Endothelial cell of umbilical vein (primary cell): Measurements from ENCODE around the gene PLXNA4. TPM values are rescaled to one million over a fixed set of nuclear protein-coding genes. Genes with fewer than 3 reads are reported as not detected.

Experiments used
- BruUV-seq: library from RNA; stranded (reverse); fragments of 400-500 nt; replicated peaks from 2 replicates; lab custom pipeline; 2021; lab: Mats Ljungman, UMichigan
- CTCF ChIA-PET: fragments of 300-600, 350-600 bp; sonication (Branson Sonifier 250); formaldehyde crosslinking; loops from one replicate; lab custom pipeline; 2021; ENCODE audit warnings: antibody characterized with exemption, inconsistent platforms; lab: Charles Lee
- POLR2A ChIA-PET: fragments of 300-600, 350-600 bp; sonication (Branson Sonifier 250); formaldehyde crosslinking; loops from one replicate; lab custom pipeline; 2021; ENCODE audit warnings: antibody characterized with exemption, inconsistent platforms; lab: Charles Lee
- DNase-seq: peaks from one replicate; pipeline ENCODE4 v3.0.0-alpha.2; 2011; ENCODE audit warnings: low read depth, low spot score
- FAIRE-seq: peaks from 2 replicates; lab custom pipeline; 2011; peaks lifted over from hg19 to GRCh38; lab: Jason Lieb, UNC
- H2AFZ ChIP-seq: 2 replicates; pipeline ENCODE4 v1.6.0; 2012; ENCODE audit warnings: low read depth, low read length, control low read depth, inconsistent platforms
- H3K27ac ChIP-seq: 2 replicates; pipeline ENCODE4 v1.5.1; 2011; ENCODE audit warnings: low read depth, mild to moderate bottlenecking, control low read depth, low read length, moderate library complexity; ENCODE audit not compliant: insufficient read depth
- H3K27me3 ChIP-seq, 2 experiments: 2 replicates each; pipeline versions ENCODE4 v1.6.0 to v1.6.1; 2011; ENCODE audit warnings: low read length in 2 of 2, mixed read lengths in 1 of 2; ENCODE audit not compliant: control insufficient read depth in 2 of 2, insufficient read depth in 2 of 2
- H3K36me3 ChIP-seq, 2 experiments: 2 replicates in 1 of 2; 3 replicates in 1 of 2; pipeline ENCODE4 v1.5.1; 2011; ENCODE audit warnings: low read length in 2 of 2, mild to moderate bottlenecking in 1 of 2, moderate library complexity in 1 of 2; ENCODE audit not compliant: control insufficient read depth in 2 of 2, insufficient read depth in 2 of 2; ENCODE audit errors: extremely low read depth in 1 of 2
- H3K4me1 ChIP-seq: 3 replicates; pipeline ENCODE4 v1.5.1; 2011; ENCODE audit warnings: mild to moderate bottlenecking, low read length; ENCODE audit not compliant: control insufficient read depth, insufficient read depth; ENCODE audit errors: extremely low read depth
- H3K4me2 ChIP-seq: 2 replicates; pipeline ENCODE4 v1.6.1; 2011; ENCODE audit warnings: low read length, control low read depth, mixed read lengths; ENCODE audit not compliant: insufficient read depth
- H3K4me3 ChIP-seq, 3 experiments: fragments of 200-600 bp in 1 of 3; sonication (generic), shearing (Covaris generic) in 1 of 3; replicated peaks in 1 of 3; 2 replicates each; pipeline ENCODE4 v1.5.1; 2011 to 2016; ENCODE audit warnings: control low read depth in 3 of 3, low read length in 3 of 3, mild to moderate bottlenecking in 2 of 3, inconsistent platforms in 1 of 3, low read depth in 1 of 3, moderate library complexity in 1 of 3; ENCODE audit not compliant: insufficient read depth in 1 of 3
- H3K79me2 ChIP-seq: 2 replicates; pipeline ENCODE4 v1.6.0; 2012; ENCODE audit warnings: low read length, inconsistent platforms; ENCODE audit not compliant: control insufficient read depth, insufficient read depth
- H3K9ac ChIP-seq: replicated peaks from 2 replicates; pipeline ENCODE3; 2011; ENCODE audit warnings: low read length, control low read depth; ENCODE audit not compliant: insufficient read depth; ENCODE audit errors: extremely low read depth
- H3K9me1 ChIP-seq: replicated peaks from 3 replicates; pipeline ENCODE4 v1.6.0; 2011; ENCODE audit warnings: mild to moderate bottlenecking, low read length; ENCODE audit not compliant: control insufficient read depth, insufficient read depth; ENCODE audit errors: extremely low read depth
- H3K9me3 ChIP-seq: replicated peaks from 2 replicates; pipeline ENCODE4 v1.5.1; 2012; ENCODE audit warnings: low read length, inconsistent platforms; ENCODE audit not compliant: control insufficient read depth, insufficient read depth
- H4K20me1 ChIP-seq: replicated peaks from 2 replicates; pipeline ENCODE3; 2011; ENCODE audit warnings: mild to moderate bottlenecking, low read length; ENCODE audit not compliant: control insufficient read depth, insufficient read depth; ENCODE audit errors: extremely low read depth
- EZH2 ChIP-seq: IDR thresholded peaks from 2 replicates; pipeline ENCODE4 v1.6.1; 2012; ENCODE audit warnings: borderline replicate concordance, low read depth, mild to moderate bottlenecking, moderate library complexity, low read length, inconsistent platforms; ENCODE audit not compliant: severe bottlenecking
- FOS ChIP-seq: IDR thresholded peaks from 2 replicates; pipeline ENCODE4 v1.6.1; 2011; ENCODE audit warnings: mild to moderate bottlenecking, low read length, moderate library complexity, borderline replicate concordance; ENCODE audit not compliant: insufficient read depth
- GATA2 ChIP-seq: IDR thresholded peaks from 2 replicates; pipeline ENCODE4 v1.7.0; 2011; ENCODE audit warnings: low read depth, mild to moderate bottlenecking, moderate library complexity, mixed read lengths, low read length; ENCODE audit not compliant: insufficient read length, insufficient read depth
- JUN ChIP-seq: IDR thresholded peaks from 2 replicates; pipeline ENCODE4 v1.6.1; 2011; ENCODE audit warnings: borderline replicate concordance, low read depth; ENCODE audit not compliant: insufficient read length, insufficient read depth
- MYC ChIP-seq: IDR thresholded peaks from one replicate; pipeline ENCODE4 v1.6.1; 2011; ENCODE audit warnings: mild to moderate bottlenecking, low read depth, low read length
- POLR2A ChIP-seq: IDR thresholded peaks from 2 replicates; pipeline ENCODE4 v1.6.1; 2012; ENCODE audit warnings: low read depth, mild to moderate bottlenecking, control low read depth, low read length
- POLR2AphosphoS5 ChIP-seq: IDR thresholded peaks from 2 replicates; pipeline ENCODE4 v1.6.1; 2012; ENCODE audit warnings: low read depth, mild to moderate bottlenecking, control low read depth, low read length, moderate library complexity; ENCODE audit not compliant: insufficient read depth
- dilution Hi-C: fragments of 300-500 bp; cut with MboI; formaldehyde crosslinking; loops from one replicate; pipeline ENCODE4 v1.15.0; 2019; ENCODE audit warnings: low sequenced_read_pairs; ENCODE audit not compliant: extremely low pct_ligation_motif_present
- intact Hi-C: fragments of 100-400 bp; cut with micrococcal nuclease; formaldehyde crosslinking; loops from one replicate; pipeline ENCODE4 v1.10.0; 2022
- polyA plus RNA-seq, 4 experiments: library from polyadenylated mRNA; depleted of rRNA in 3 of 4; stranded (reverse) in 3 of 4; unstranded in 1 of 4; fragments of >200 nt; gene quantifications; 2 replicates each; pipeline versions ENCODE4 v1.2.1 to v1.2.3, GENCODE V29; 2011 to 2012; ENCODE audit warnings: missing spikeins in 1 of 4
- total RNA-seq: library from RNA; stranded (reverse); gene quantifications from 2 replicates; pipeline ENCODE4 v1.2.3, GENCODE V29; 2021
- TF ChIP-seq, protein P1 (sequence below): IDR thresholded peaks from 2 replicates; pipeline ENCODE4 v1.6.1; 2011; ENCODE audit not compliant: insufficient read depth, insufficient read length
- TF ChIP-seq, protein P2 (sequence below), 2 donors: IDR thresholded peaks; 1 replicate in 1 of 2; 2 replicates in 1 of 2; pipeline ENCODE4 v1.5.1; 2011; ENCODE audit warnings: low read length in 2 of 2, mild to moderate bottlenecking in 2 of 2, moderate library complexity in 2 of 2, control low read depth in 1 of 2, inconsistent platforms in 1 of 2, low read depth in 1 of 2; ENCODE audit not compliant: insufficient read depth in 1 of 2; ENCODE audit errors: extremely low read depth in 1 of 2

The PLXNA4 gene
- total and polyA plus RNA-seq, 2 donors (not counting 3 experiments of a cell fraction or from before 2014, with no cell fraction given): 12.1 to 20.4 TPM

DNA sequence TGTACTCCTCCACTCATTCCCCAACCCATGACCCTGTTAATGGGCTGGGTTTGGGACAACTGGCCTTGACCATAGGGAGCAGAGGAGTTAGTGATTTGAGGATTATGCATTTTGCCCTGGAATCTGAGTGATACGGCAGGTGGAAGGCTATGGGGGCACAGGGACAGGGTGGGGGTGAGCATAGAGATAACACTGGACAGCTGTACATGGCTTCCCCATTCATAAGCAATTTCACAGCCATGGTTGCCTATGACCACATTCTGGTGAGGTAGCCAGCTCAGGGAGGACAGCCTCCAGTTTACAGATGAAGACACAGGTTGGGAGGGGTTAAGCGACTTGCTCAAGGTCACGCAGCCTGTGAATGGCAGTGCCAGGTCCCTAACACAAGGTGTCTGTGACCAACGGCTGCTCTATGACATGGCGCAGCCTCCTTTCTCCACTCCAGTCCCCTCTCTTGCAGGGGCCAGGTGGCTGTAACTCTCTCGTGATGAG is 319.5 kb downstream of the PLXNA4 start:
- peaks cover 11% of the 10 kb centered on the region for H3K4me1 ChIP-seq
- no peaks in the 10 kb centered on the region for H3K27me3 ChIP-seq
- dilution Hi-C loops (no loop called here), intact Hi-C loops (loop anchor here (5.0 kb wide), 1 partner anchor 309 kb away; no protein-coding TSS in a partner anchor)
- no peak overlapping the region for H2AFZ ChIP-seq
- H3K36me3 ChIP-seq: no peaks in the 10 kb centered on the region
- no TSS peak for BruUV-seq
- no peak overlapping the region for H3K27ac ChIP-seq
- H3K79me2 ChIP-seq: no peaks in the 10 kb centered on the region
- DNase-seq (no peak), FAIRE-seq (no peak)
- no peaks in the 10 kb centered on the region for H3K9me3 ChIP-seq
- TF ChIP-seq POLR2A: no peak
- no peak for TF ChIP-seq POLR2AphosphoS5
- no peak for TF ChIP-seq JUN
- TF ChIP-seq, protein P1, sequence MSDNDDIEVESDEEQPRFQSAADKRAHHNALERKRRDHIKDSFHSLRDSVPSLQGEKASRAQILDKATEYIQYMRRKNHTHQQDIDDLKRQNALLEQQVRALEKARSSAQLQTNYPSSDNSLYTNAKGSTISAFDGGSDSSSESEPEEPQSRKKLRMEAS: no peak
- TF ChIP-seq MYC: no peak
- TF ChIP-seq EZH2: no peak
- TF ChIP-seq FOS: no peak
- no peak for TF ChIP-seq GATA2
- TF ChIP-seq, protein P2, sequence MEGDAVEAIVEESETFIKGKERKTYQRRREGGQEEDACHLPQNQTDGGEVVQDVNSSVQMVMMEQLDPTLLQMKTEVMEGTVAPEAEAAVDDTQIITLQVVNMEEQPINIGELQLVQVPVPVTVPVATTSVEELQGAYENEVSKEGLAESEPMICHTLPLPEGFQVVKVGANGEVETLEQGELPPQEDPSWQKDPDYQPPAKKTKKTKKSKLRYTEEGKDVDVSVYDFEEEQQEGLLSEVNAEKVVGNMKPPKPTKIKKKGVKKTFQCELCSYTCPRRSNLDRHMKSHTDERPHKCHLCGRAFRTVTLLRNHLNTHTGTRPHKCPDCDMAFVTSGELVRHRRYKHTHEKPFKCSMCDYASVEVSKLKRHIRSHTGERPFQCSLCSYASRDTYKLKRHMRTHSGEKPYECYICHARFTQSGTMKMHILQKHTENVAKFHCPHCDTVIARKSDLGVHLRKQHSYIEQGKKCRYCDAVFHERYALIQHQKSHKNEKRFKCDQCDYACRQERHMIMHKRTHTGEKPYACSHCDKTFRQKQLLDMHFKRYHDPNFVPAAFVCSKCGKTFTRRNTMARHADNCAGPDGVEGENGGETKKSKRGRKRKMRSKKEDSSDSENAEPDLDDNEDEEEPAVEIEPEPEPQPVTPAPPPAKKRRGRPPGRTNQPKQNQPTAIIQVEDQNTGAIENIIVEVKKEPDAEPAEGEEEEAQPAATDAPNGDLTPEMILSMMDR (IDR thresholded peaks at IDR 0.05; ENCODE audit: extremely low read depth in 1 of 2, insufficient read depth in 1 of 2, low read depth in 1 of 2, low read length in 2 of 2): no peak
- ChIA-PET POLR2A (no interaction called here), CTCF (interaction anchor here (1.6 kb wide), 1 partner anchor 324 kb away, joined by 4 read pairs; no protein-coding TSS in a partner anchor)
- H3K4me2 ChIP-seq: no peak overlapping the region
- no peaks in the 10 kb centered on the region for H3K9me1 ChIP-seq
- no peak overlapping the region for H3K4me3 ChIP-seq
- H3K9ac ChIP-seq: no peak overlapping the region
- no peaks in the 10 kb centered on the region for H4K20me1 ChIP-seq
